ENCODE results near the gene MTCH2. TPM values are rescaled to one million over a fixed set of nuclear protein-coding genes. Genes with fewer than 3 reads are reported as not detected.

MTCH2 gene
- total RNA-seq, 1 experiment from 2014 or later = 88.1 TPM

DNA sequence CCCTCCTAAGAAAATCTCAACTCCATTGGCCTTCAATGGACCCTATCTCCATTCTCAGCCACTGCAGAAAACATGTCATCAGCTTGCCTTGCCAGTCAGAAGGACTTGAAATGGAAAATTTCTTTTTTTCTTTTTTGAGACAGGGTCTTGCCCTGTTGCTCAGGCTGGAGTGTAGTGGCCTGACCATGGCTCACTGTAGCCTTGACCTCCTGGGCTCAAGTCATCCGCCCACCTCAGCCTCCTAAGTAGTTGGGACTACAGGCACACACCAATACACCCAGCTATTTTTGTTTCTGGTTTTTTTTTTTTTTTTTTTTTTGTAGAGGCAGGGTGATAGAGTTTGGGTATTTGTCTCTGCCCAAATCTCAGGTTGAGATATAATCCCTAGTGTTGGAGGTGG is 43.8 kb upstream of the MTCH2 start:
- no peaks in the 10 kb centered on the region for H3K27me3 ChIP-seq (ENCODE audit: low read length)
- CTCF ChIA-PET = no interaction called here

DNA sequence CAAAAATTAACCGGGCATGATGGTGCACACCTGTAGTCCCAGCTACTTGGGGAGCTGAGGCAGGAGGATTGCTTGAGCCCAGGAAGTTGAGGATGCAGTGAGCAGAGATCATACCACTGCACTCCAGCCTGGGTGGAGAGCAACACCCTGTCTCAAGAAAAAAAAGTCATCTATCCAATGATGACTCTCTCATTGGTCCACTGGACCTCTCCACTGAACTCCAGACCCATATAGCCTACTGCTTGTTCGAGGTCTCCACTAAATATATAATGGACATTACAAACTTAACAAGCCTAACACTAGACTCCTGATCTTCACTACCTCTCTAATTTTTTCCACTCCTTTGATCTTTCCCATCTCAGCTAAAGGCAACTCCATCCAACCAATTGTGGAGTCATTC is 33.5 kb upstream of the MTCH2 start:
- POLR2A ChIA-PET (ENCODE audit: unreplicated experiment) = no interaction called here
- Histone ChIP-seq H3K4me3 (ENCODE audit: low read length) (no peak overlapping the region), H3K9ac (ENCODE audit: low read length) (no peak overlapping the region), H3K4me2 (ENCODE audit: low read length) (no peak overlapping the region), H3K27ac (ENCODE audit: low read length) (no peak overlapping the region), H3K4me1 (ENCODE audit: insufficient read depth, low read length) (no peaks in the 10 kb centered on the region; the same call in 1 of the 2 replicates), H3K27me3 (ENCODE audit: low read length) (no peaks in the 10 kb centered on the region), H3K36me3 (ENCODE audit: low read depth, low read length) (no peaks in the 10 kb centered on the region), H3K79me2 (ENCODE audit: low read length) (no peaks in the 10 kb centered on the region), H3K9me2 (replicated peaks; ENCODE audit: low read length) (no peaks in the 10 kb centered on the region), H3K9me3 (ENCODE audit: low read length) (no peaks in the 10 kb centered on the region), H2AFZ (ENCODE audit: low read length) (no peak overlapping the region), H3F3A (ENCODE audit: low read length, unreplicated experiment) (no peaks in the 10 kb centered on the region), H4K20me1 (ENCODE audit: low read length) (no peaks in the 10 kb centered on the region)
- DNase-seq (no peak), ATAC-seq (no peak)
- no TSS peak for BruUV-seq (replicated peaks)
- TF ChIP-seq EZH2 (IDR thresholded peaks at IDR 0.05; ENCODE audit: low read length, unreplicated experiment) (no peak), EZH2phosphoT487 (IDR thresholded peaks at IDR 0.05; ENCODE audit: borderline replicate concordance, low read length) (no peak)
- TF ChIP-seq, protein P1, sequence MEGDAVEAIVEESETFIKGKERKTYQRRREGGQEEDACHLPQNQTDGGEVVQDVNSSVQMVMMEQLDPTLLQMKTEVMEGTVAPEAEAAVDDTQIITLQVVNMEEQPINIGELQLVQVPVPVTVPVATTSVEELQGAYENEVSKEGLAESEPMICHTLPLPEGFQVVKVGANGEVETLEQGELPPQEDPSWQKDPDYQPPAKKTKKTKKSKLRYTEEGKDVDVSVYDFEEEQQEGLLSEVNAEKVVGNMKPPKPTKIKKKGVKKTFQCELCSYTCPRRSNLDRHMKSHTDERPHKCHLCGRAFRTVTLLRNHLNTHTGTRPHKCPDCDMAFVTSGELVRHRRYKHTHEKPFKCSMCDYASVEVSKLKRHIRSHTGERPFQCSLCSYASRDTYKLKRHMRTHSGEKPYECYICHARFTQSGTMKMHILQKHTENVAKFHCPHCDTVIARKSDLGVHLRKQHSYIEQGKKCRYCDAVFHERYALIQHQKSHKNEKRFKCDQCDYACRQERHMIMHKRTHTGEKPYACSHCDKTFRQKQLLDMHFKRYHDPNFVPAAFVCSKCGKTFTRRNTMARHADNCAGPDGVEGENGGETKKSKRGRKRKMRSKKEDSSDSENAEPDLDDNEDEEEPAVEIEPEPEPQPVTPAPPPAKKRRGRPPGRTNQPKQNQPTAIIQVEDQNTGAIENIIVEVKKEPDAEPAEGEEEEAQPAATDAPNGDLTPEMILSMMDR (conservative IDR thresholded peaks at IDR 0.05; ENCODE audit: low read depth, low read length) = no peak
- intact Hi-C loops (cut with micrococcal nuclease) = no loop called here
- CTCF ChIA-PET = no interaction called here

More for the DNA sequence above, 43.8 kb upstream of the MTCH2 start:
- Histone ChIP-seq H3K36me3 (ENCODE audit: low read depth, low read length) (no peaks in the 10 kb centered on the region), H3F3A (ENCODE audit: low read length, unreplicated experiment) (no peaks in the 10 kb centered on the region), H3K4me2 (ENCODE audit: low read length) (no peak overlapping the region), H3K4me1 (ENCODE audit: insufficient read depth, low read length) (no peaks in the 10 kb centered on the region), H2AFZ (ENCODE audit: low read length) (no peak overlapping the region), H3K4me3 (ENCODE audit: low read length) (no peak overlapping the region), H3K9me2 (replicated peaks; ENCODE audit: low read length) (no peaks in the 10 kb centered on the region), H4K20me1 (ENCODE audit: low read length) (no peaks in the 10 kb centered on the region), H3K9ac (ENCODE audit: low read length) (no peak overlapping the region), H3K9me3 (ENCODE audit: low read length) (no peaks in the 10 kb centered on the region), H3K27ac (ENCODE audit: low read length) (no peak overlapping the region), H3K79me2 (ENCODE audit: low read length) (no peaks in the 10 kb centered on the region)
- BruUV-seq (replicated peaks) = no TSS peak
- intact Hi-C loops (cut with micrococcal nuclease) = no loop called here
- TF ChIP-seq EZH2 (IDR thresholded peaks at IDR 0.05; ENCODE audit: low read length, unreplicated experiment) (no peak), EZH2phosphoT487 (IDR thresholded peaks at IDR 0.05; ENCODE audit: borderline replicate concordance, low read length) (no peak)
- TF ChIP-seq, protein P1 (conservative IDR thresholded peaks at IDR 0.05; ENCODE audit: low read depth, low read length) = no peak
- no peak for ATAC-seq
- DNase-seq = no peak
- POLR2A ChIA-PET (ENCODE audit: unreplicated experiment) = no interaction called here

DNA sequence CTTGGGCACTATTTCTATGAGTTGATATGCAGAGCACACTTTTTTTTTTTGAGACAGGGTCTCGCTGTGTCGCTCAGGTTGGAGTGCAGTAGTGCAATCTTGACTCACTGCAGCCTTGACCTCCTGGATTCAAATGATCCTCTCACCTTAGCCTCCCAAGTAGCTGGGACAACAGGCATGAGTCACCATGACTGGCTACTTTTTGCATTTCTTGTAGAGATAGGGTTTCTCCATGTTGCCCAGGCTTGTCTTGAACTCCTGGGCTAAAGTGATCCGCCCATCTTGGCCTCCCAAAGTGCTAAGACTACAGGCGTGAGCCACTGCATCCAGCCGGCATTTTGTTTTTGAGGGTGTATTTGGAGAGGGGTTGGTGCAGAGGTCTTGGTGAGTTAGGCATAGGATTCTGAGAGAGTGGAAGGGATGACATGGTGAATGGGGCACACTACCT is 29.9 kb upstream of the MTCH2 start:
- H4K20me1 ChIP-seq (ENCODE audit: low read length) = no peaks in the 10 kb centered on the region
- H3F3A ChIP-seq (ENCODE audit: low read length, unreplicated experiment) = no peaks in the 10 kb centered on the region
- ChIA-PET POLR2A (ENCODE audit: unreplicated experiment) (no interaction called here), CTCF (no interaction called here)
- H3K4me1 ChIP-seq (ENCODE audit: insufficient read depth, low read length) = no peaks in the 10 kb centered on the region; the same call in 1 of the 2 replicates
- H3K79me2 ChIP-seq (ENCODE audit: low read length) = no peaks in the 10 kb centered on the region
- H2AFZ ChIP-seq (ENCODE audit: low read length) = 0 out of 2 replicates have a peak overlapping the region, but pooled peaks have one; percentile 40
- no peaks in the 10 kb centered on the region for H3K36me3 ChIP-seq (ENCODE audit: low read depth, low read length)
- TF ChIP-seq, protein P1 (conservative IDR thresholded peaks at IDR 0.05; ENCODE audit: low read depth, low read length) = no peak
- no peak for TF ChIP-seq EZH2 (IDR thresholded peaks at IDR 0.05; ENCODE audit: low read length, unreplicated experiment)
- no peak for TF ChIP-seq EZH2phosphoT487 (IDR thresholded peaks at IDR 0.05; ENCODE audit: borderline replicate concordance, low read length)
- no peaks in the 10 kb centered on the region for H3K27me3 ChIP-seq (ENCODE audit: low read length)
- no peak overlapping the region for H3K27ac ChIP-seq (ENCODE audit: low read length)
- no peaks in the 10 kb centered on the region for H3K9me2 ChIP-seq (replicated peaks; ENCODE audit: low read length)
- H3K4me2 ChIP-seq (ENCODE audit: low read length) = no peak overlapping the region
- no peak overlapping the region for H3K9ac ChIP-seq (ENCODE audit: low read length)
- DNase-seq (peak; percentile 24), ATAC-seq (no peak)
- no TSS peak for BruUV-seq (replicated peaks)
- H3K4me3 ChIP-seq (ENCODE audit: low read length) = no peak overlapping the region
- no peaks in the 10 kb centered on the region for H3K9me3 ChIP-seq (ENCODE audit: low read length)
- intact Hi-C loops (cut with micrococcal nuclease) = no loop called here

Data from PC-3 (cell line).